Right ventricle myocardium superior (tissue), 1 donor: ENCODE measurements around the gene RNF180. TPM values are rescaled to one million over a fixed set of nuclear protein-coding genes. Genes with fewer than 3 reads are reported as not detected.
"Not testable (repeated sequence)": the region's sequence is repeated elsewhere in the genome, so short reads cannot be mapped to it uniquely, and the experiment has no call there.

Experiments used
- ATAC-seq: fragments of 200-7000 bp; cut with Tn5 transposase; one replicate; pipeline ENCODE4 v1.9.1; 2020; ENCODE audit warnings: mild to moderate bottlenecking; ENCODE audit not compliant: poor library complexity
- DNase-seq: peaks from one replicate; pipeline ENCODE4 v3.0.0-alpha.2; 2020
- intact Hi-C: fragments of 100-400 bp; cut with DNase I; formaldehyde crosslinking; loops from one replicate; pipeline ENCODE4 v1.11.2; 2022
- total RNA-seq: library from RNA; stranded (reverse); fragmentation: NEBNext Ultra II Directional; extraction: Animal tissue kit (Norgen Biotek cat#: 25700); gene quantifications from one replicate; pipeline ENCODE4 v1.2.1, GENCODE V29; 2021
- donor health status: DM: no; HTN: yes; CAD: no; lungs with severe emphysema.

Gene RNF180
- total RNA-seq, 1 donor from 2014 or later, result 12.4 TPM

GRCh38 chr5:64225286-64225981 is 59.8 kb downstream of the RNF180 start:
- not testable (repeated sequence) for DNase-seq, ATAC-seq

GRCh38 chr5:64227131-64227537 is 61.5 kb downstream of the RNF180 start:
- ATAC-seq, DNase-seq, intact Hi-C loops: not testable (repeated sequence)

More at GRCh38 chr5:64225286-64225981, 59.8 kb downstream of the RNF180 start:
- intact Hi-C loops, result not testable (repeated sequence)

DNA sequence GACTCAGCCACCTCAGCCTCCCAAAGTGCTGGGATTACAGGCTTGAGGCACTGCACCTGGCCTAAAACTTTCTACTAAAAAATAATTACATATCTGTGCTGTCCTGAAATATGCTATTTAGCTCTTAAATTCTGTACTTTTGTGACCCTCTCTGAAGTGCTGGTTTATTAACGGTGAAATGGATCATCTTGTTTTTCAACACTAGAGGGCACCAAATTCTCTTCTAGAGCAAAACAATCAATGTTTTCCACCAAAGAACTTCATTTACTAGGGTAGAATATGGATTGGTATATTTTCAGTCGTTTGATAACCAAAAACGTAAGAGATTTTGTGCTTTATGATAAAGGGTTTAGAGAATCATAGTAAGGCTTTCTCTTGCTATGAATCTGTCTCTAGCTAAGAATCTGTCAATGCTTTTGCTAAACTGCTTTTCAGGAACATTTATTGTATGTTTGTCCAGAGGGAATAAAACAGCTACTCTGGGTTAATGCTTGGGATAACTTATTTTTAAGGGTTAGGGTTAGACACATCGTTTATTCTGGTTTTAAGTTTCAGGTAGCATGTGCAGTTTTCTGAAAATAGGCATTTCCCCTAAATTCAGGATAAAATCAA is 63.6 kb downstream of the RNF180 start:
- ATAC-seq (peak; percentile 43), DNase-seq (no peak)
- intact Hi-C loops, result no loop called here

DNA sequence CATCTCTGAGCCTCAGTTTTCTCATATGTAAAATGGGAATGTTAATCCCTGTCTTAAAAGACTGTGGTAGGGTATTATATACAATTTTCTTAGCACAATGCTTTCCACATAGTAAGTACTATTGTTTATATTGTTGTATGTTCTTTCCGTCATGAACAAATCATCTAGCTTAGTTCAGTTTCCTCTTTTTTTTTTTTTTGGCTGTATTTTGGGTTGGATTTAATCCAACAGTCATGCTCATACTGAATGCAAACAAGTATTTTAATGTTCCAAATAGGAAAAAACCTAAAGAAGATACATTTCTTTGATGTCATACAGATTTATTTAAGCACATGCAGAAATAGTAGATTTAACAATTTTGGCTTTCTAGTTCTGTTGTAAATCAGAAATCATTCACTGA is 95.1 kb downstream of the RNF180 start:
- ATAC-seq, result no peak
- DNase-seq, result no peak
- intact Hi-C loops, result no loop called here

- intact Hi-C loops, result no loop called here
- DNase-seq (no peak), ATAC-seq (no peak)
Measured at GRCh38 chr5:64269164-64269563, 103.5 kb downstream of the RNF180 start.

- ATAC-seq (no peak), DNase-seq (no peak)
- intact Hi-C loops, result no loop called here
Measured at GRCh38 chr5:64273276-64273675, 107.6 kb downstream of the RNF180 start.

DNA sequence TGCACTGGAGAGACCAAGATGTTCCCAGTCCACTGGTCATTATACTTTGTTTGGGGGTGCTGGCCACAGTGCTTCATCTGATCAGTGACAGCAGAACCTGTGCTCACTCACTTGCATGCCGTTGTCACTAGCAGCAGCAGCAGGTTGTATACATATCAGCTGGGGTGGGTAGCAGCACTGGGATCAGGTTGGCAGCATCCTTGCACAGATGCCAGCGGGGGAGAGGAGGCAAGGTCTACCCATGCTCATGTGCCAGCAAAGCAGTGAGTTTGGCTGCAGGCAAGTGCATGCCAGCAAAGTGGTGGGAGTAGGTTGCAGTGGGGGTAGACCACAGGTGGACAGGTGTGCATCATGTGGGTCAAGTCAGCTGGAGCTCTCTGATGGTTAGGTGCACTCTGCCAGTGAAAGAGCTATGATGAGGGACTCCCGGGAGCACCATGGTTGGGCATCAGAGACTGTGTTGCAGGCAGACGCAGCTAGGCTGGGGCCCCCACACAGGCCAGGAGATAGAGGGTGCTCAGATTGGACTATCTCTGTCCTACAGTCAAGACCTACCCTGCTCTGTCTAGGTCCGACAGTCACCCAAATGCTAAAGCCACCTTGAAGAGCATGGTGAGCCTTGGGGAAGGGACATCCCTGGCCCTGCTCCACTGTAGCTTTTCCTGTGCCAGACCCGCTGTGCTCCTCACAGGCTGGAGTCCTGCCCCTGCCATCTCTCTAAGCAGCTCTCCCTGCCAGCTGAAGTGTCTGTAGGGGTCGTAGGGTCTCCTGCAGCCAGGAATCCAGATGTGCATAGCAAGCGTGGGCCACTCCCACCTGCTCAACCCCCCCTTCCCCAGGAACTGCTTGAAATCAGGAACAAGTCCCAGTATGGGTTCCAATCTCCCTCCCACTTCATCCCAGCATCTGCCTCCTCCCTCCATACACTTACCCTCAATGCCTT is 119.8 kb downstream of the RNF180 start:
- ATAC-seq (no peak), DNase-seq (no peak)
- intact Hi-C loops, result no loop called here

DNA sequence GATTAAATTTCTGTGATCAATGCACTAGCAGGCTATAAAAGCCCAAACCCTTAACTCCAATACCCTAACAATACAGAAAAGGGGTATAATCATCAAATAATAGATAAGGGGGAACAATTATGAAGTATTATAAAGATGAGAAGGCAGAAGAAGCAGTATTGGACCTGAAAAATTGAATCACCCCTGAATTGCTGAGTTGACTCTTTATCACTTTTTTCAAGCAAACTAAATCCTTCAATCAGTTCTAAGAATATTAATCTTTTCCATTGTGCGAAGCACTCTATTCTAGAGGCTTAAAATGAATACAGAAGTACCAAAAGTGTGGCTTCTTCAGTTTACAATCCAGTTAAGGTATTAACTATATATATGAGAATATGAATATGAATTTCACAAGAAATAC is 120.7 kb downstream of the RNF180 start:
- DNase-seq (no peak), ATAC-seq (no peak)
- intact Hi-C loops, result no loop called here

DNA sequence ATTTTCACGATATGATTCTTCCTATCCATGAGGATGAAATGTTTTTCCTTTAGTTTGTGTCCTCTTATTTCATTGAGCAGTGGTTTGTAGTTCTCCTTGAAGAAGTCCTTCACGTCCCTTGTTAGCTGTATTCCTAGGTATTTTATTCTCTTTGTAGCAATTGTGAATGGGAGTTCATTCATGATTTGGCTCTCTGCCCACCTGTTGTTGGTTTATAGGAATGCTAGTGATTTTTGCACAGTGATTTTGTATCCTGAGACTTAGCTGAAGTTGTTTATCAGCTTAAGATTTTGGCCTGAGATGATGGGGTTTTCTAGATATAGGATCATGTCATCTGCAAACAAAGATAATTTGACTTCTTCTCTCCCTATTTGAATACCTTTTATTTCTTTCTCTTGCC is 122.9 kb downstream of the RNF180 start:
- ATAC-seq, DNase-seq, intact Hi-C loops: not testable (repeated sequence)

- ATAC-seq (no peak), DNase-seq (no peak)
- intact Hi-C loops, result no loop called here
Measured at GRCh38 chr5:64292611-64293215, 127.1 kb downstream of the RNF180 start.

GRCh38 chr5:64295101-64295500 is 129.5 kb downstream of the RNF180 start:
- DNase-seq (no peak), ATAC-seq (no peak)
- intact Hi-C loops, result no loop called here

DNA sequence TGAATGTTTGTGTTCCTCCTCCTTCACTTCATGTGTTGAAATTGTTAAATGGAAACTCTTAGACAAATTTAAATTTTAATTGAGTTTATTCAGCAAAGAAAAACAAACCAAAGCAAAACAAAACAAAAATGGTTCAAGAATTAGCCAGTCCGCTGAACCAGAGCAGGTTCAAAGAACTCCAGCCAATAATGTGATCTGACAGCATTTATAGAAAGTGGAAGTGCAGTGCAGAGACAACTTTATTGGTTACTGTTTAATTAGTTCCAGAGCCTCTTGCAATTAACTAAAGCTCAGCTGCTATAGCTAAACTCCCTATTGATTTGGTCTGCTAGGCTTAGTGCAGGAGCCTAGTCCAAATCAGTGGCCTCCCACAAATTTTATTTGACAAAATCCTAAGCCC is 132.9 kb downstream of the RNF180 start:
- ATAC-seq (no peak), DNase-seq (no peak)
- intact Hi-C loops, result no loop called here

DNA sequence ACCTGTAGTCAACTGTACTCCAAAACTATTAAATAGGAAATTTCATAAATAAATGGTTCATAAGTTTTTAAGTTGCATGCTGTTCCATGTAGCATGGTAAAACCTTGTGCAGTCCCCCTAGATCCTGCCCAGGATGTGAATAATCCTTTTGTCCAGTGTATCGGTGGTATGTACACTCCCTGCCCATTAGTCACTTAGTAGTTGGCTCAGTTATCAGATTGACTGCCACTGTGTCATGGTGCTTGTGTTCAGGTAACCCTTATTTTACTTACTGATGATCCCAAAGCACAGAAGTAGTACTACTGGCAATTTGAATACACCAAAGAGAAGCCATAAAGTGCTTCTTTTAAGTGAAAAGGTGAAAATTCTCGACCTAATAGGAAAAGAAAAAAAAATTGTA is 134.2 kb downstream of the RNF180 start:
- intact Hi-C loops, result no loop called here
- no peak for DNase-seq
- no peak for ATAC-seq

DNA sequence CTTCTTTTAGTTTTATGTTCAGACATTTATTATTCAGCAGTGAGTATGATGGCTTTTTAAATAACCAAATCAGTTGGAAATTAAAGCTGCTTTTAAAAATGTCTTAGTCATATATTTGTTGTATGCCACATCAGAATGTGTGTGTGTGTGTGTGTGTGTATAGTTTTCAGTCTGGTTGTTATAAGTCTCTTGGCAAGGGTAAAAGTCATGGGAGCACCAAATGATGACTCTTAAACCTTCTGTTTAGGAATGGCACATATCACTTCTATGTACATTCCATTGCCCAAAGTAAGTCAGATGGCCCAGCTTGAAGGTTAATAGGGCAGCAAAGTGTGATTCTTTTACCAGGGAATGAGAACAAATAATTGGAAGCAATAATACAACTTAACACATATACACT is 135.9 kb downstream of the RNF180 start:
- ATAC-seq (peak; percentile 45), DNase-seq (no peak)
- intact Hi-C loops, result no loop called here

- ATAC-seq (no peak), DNase-seq (no peak)
- intact Hi-C loops, result no loop called here
Measured at GRCh38 chr5:64308135-64308534, 142.5 kb downstream of the RNF180 start.

DNA sequence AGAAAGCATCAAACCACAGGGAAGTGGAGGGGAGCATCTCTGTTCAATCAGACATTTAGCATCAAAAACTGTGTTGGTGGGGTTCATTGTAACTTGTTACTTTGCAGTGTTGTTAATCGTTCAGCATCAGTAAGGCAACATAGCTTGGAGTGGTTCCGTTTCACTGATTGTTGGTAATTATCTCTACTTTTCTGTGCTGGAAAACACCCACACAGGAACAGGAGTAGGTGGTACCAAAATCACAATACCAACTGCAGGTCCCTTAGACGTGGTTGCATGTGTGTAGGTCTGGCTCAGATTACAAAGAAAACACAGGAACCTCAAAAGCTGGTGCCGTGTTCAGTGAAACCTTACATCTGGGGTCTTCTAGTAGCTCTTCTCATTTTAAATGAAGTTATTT is 146.8 kb downstream of the RNF180 start:
- intact Hi-C loops, result no loop called here
- DNase-seq, result no peak
- ATAC-seq, result no peak

DNA sequence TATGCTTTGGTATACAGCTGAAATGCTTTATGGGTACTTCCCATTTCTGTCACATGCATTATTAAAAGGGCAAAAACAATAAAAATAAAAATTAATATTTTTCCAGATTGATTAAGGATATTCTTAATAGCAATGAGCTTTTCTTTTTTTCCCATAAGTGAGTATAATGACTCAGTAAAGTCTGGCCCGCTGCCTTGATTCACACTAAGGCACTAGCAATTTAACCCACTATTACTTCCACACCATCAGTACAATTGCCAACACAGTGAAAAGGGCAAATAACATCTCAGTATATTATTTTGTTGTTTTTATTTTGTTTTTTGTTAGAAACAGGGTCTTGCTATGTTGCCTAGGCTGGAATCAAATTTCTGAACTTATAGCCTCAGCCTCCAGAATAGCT is 150.1 kb downstream of the RNF180 start:
- no peak for DNase-seq
- ATAC-seq, result no peak
- intact Hi-C loops, result no loop called here

DNA sequence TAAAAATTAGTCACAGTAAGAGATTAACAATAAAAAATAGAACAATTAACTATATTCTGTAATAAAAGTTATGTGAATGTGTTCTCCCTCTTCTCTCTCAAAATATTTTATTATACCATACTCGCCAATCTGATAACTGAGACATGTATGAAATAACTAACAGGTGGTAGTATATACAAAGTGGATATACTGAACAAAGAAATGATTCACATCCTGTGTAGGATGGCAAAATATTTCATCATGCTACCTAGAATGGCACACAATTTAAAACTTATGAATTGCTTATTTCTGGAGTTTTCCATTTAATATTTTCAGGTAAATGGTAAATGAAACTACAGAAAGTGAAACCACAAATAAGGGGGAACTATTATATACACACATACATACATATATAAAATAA is 152.5 kb downstream of the RNF180 start:
- ATAC-seq (no peak), DNase-seq (no peak)
- intact Hi-C loops, result no loop called here

DNA sequence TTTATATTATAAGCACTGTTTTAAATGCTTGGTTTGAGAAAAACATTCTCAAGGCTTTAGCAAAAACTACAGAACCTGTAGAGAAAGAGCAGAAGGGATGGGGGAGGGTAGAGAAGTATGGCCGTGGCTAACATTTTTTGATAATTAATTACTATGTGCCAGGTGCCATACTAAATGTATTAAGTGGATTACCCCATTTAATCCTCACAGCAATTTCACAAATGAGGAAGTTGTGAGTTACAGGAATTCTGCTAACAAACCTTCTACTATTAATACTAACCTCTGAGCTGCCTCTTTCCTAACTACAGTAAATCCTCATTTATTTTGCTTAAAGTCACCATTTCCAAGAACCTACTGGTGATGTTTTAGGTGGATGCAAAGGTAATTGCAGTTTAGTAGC is 157.9 kb downstream of the RNF180 start:
- DNase-seq, result no peak
- intact Hi-C loops, result no loop called here
- ATAC-seq, result no peak
